Epithelial cell of esophagus (primary cell): ENCODE data around the gene SEPTIN12.
A peak's percentile ranks its signal among the peaks of the same experiment; 100 is the strongest.

Source experiments
- DNase-seq: peaks from one replicate; pipeline ENCODE4 v3.0.0; 2010; ENCODE audit warnings: low read depth
- H3K4me3 ChIP-seq: 2 replicates; pipeline ENCODE4 v1.5.1; 2011; ENCODE audit warnings: mild to moderate bottlenecking, low read length, control low read depth
- CTCF ChIP-seq: IDR thresholded peaks from 2 replicates; pipeline ENCODE4 v1.5.1; 2011; ENCODE audit warnings: low read depth, mild to moderate bottlenecking, low read length, control low read depth, inconsistent platforms; ENCODE audit not compliant: insufficient read depth; ENCODE audit errors: missing control alignments

Gene SEPTIN12

GRCh38 chr16:4800290-4801041, 12.3 kb upstream of the SEPTIN12 start:
- peak; percentile 62 for DNase-seq
- no peak for TF ChIP-seq CTCF
- no peak overlapping the region for H3K4me3 ChIP-seq

GRCh38 chr16:4799171-4799855, 11.2 kb upstream of the SEPTIN12 start:
- no peak overlapping the region for H3K4me3 ChIP-seq
- no peak for TF ChIP-seq CTCF
- no peak for DNase-seq

GRCh38 chr16:4798456-4798855, 10.3 kb upstream of the SEPTIN12 start:
- TF ChIP-seq CTCF = no peak
- no peak for DNase-seq
- no peak overlapping the region for H3K4me3 ChIP-seq

GRCh38 chr16:4797805-4798252, 9.7 kb upstream of the SEPTIN12 start:
- no peak overlapping the region for H3K4me3 ChIP-seq
- no peak for DNase-seq
- no peak for TF ChIP-seq CTCF

GRCh38 chr16:4796982-4797804, 9.0 kb upstream of the SEPTIN12 start:
- no peak for DNase-seq

More at GRCh38 chr16:4796982-4797804, 9.0 kb upstream of the SEPTIN12 start:
- H3K4me3 ChIP-seq = no peak overlapping the region
- TF ChIP-seq CTCF = no peak
